GM23338 (cell line): ENCODE measurements around the gene CLEC17A.

Experiments used
- ZNF331 ChIP-seq: fragments of 250-450 bp; sonication (Bioruptor Pico); IDR thresholded peaks from 2 replicates; pipeline ENCODE4 v1.5.0; 2020; ENCODE audit warnings: low read depth, mild to moderate bottlenecking, moderate library complexity
- TF ChIP-seq, protein P1 (sequence below), 2 experiments: fragments of 200-600 bp in 1 of 2; sonication (generic) in 1 of 2; conservative IDR thresholded peaks; 2 replicates each; pipeline versions ENCODE4 v1.5.1 to v1.6.1; 2016 to 2017; ENCODE audit warnings: antibody characterized with exemption in 2 of 2, low read depth in 2 of 2, mild to moderate bottlenecking in 2 of 2, moderate library complexity in 1 of 2

DNA sequence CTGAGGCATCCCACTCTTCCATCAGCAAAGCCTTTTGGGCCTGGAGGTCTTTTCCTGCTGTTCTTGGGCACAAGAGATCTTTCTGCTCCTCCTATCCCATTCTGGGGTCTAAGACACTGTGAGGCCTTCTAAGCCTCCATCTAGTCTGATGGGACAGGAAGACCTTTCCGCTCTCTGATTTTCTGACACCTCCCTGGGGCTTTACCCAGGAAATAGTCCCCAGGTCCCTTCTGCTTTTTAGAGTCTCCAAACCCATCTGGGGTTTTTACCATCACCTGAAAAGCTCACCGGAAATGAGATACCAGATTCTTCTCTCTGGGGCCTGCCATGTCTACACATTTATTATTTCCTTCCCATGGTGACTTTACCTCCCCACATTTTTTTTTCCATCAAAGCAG is 21.1 kb downstream of the CLEC17A start:
- TF ChIP-seq ZNF331 = no peak
- TF ChIP-seq, protein P1, sequence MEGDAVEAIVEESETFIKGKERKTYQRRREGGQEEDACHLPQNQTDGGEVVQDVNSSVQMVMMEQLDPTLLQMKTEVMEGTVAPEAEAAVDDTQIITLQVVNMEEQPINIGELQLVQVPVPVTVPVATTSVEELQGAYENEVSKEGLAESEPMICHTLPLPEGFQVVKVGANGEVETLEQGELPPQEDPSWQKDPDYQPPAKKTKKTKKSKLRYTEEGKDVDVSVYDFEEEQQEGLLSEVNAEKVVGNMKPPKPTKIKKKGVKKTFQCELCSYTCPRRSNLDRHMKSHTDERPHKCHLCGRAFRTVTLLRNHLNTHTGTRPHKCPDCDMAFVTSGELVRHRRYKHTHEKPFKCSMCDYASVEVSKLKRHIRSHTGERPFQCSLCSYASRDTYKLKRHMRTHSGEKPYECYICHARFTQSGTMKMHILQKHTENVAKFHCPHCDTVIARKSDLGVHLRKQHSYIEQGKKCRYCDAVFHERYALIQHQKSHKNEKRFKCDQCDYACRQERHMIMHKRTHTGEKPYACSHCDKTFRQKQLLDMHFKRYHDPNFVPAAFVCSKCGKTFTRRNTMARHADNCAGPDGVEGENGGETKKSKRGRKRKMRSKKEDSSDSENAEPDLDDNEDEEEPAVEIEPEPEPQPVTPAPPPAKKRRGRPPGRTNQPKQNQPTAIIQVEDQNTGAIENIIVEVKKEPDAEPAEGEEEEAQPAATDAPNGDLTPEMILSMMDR (conservative IDR thresholded peaks at IDR 0.05; ENCODE audit: low read depth in 2 of 2) = no peak
